GM10266 (cell line): ENCODE data around the gene OR2F1.

ENCODE experiments used
- DNase-seq: peaks from one replicate; pipeline ENCODE4 v3.0.0; 2012; ENCODE audit errors: extremely low spot score
- CTCF ChIP-seq: IDR thresholded peaks from 2 replicates; pipeline ENCODE4 v1.5.1; 2012; ENCODE audit warnings: mild to moderate bottlenecking, low read depth; ENCODE audit not compliant: control insufficient read depth, insufficient read depth; ENCODE audit errors: missing control alignments

OR2F1 gene

GRCh38 chr7:143975617-143976016 is 21.0 kb downstream of the OR2F1 start:
- TF ChIP-seq CTCF = no peak

GRCh38 chr7:143978585-143978984 is 23.9 kb downstream of the OR2F1 start:
- DNase-seq = no peak
- no peak for TF ChIP-seq CTCF

More at GRCh38 chr7:143975617-143976016, 21.0 kb downstream of the OR2F1 start:
- no peak for DNase-seq

GRCh38 chr7:143979359-143979758 is 24.7 kb downstream of the OR2F1 start:
- no peak for DNase-seq
- no peak for TF ChIP-seq CTCF

GRCh38 chr7:143979998-143980397 is 25.4 kb downstream of the OR2F1 start:
- DNase-seq = no peak
- TF ChIP-seq CTCF = no peak

- no peak for DNase-seq
- no peak for TF ChIP-seq CTCF
These were observed 26.3 kb downstream of the OR2F1 start for GRCh38 chr7:143980746-143981510.

GRCh38 chr7:143983960-143984359 is 29.3 kb downstream of the OR2F1 start:
- no peak for DNase-seq
- no peak for TF ChIP-seq CTCF

- TF ChIP-seq CTCF = no peak
- peak; percentile 26 for DNase-seq
These were observed 32.9 kb downstream of the OR2F1 start for GRCh38 chr7:143987513-143987912.
